ENCODE results near the gene RASIP1. TPM values are rescaled to one million over a fixed set of nuclear protein-coding genes. Genes with fewer than 3 reads are reported as not detected.

RASIP1 gene
- total RNA-seq, 2 donors from 2014 or later, result 3.4 to 5.2 TPM

DNA sequence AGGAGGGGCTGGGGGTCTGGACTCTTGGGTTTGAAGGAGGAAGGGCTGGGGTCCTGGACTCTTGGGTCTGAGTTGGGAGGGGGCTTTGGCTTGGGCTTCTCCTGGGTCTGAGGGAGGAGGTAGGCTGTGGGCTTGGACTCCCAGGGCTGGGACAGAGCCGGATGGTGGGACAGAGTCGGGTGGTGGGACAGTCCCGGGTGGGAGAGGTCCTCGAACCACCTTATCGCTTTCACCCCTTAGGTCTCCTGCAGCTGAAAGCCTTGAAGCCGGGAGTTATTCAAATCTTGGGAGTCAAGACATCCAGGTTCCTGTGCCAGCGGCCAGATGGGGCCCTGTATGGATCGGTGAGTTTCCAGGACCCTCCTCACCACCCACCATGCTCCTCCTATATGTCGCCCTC lies 16.3 kb upstream of the RASIP1 start:
- Histone ChIP-seq H3K4me1 (ENCODE audit: control insufficient read depth, insufficient read depth, low read length) (no peaks in the 10 kb centered on the region), H3K9ac (ENCODE audit: extremely low read depth, low read length, poor library complexity, severe bottlenecking) (no peak overlapping the region), H3K27me3 (ENCODE audit: control insufficient read depth, insufficient read depth, low read length, poor library complexity, severe bottlenecking) (peaks cover 14% of the 10 kb centered on the region), H3K4me3 (ENCODE audit: low read length) (no peak overlapping the region), H3K36me3 (ENCODE audit: control insufficient read depth, insufficient read depth, low read length) (no peaks in the 10 kb centered on the region), H3K9me3 (ENCODE audit: control insufficient read depth, low read length) (no peaks in the 10 kb centered on the region), H3K27ac (ENCODE audit: low read depth, low read length) (no peak overlapping the region)
- H3K4me3 Mint-ChIP-seq, result no peak overlapping the region
- H3K27me3 Mint-ChIP-seq (ENCODE audit: insufficient read depth), result peaks cover 40% of the 10 kb centered on the region
- no peak overlapping the region for H3K27ac Mint-ChIP-seq
- no peaks in the 10 kb centered on the region for H3K9me3 Mint-ChIP-seq
- WGBS, 2 experiments (ENCODE audit: insufficient coverage in 1 of 2, insufficient read length in 1 of 2), result 89 to 97% methylated on average over 7 to 9 of the region's 9 CpGs
- no peaks in the 10 kb centered on the region for H3K36me3 Mint-ChIP-seq (ENCODE audit: low read depth)
- H3K4me1 Mint-ChIP-seq, result peaks cover 7% of the 10 kb centered on the region
- TF ChIP-seq, protein P1, sequence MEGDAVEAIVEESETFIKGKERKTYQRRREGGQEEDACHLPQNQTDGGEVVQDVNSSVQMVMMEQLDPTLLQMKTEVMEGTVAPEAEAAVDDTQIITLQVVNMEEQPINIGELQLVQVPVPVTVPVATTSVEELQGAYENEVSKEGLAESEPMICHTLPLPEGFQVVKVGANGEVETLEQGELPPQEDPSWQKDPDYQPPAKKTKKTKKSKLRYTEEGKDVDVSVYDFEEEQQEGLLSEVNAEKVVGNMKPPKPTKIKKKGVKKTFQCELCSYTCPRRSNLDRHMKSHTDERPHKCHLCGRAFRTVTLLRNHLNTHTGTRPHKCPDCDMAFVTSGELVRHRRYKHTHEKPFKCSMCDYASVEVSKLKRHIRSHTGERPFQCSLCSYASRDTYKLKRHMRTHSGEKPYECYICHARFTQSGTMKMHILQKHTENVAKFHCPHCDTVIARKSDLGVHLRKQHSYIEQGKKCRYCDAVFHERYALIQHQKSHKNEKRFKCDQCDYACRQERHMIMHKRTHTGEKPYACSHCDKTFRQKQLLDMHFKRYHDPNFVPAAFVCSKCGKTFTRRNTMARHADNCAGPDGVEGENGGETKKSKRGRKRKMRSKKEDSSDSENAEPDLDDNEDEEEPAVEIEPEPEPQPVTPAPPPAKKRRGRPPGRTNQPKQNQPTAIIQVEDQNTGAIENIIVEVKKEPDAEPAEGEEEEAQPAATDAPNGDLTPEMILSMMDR (conservative IDR thresholded peaks at IDR 0.05), result no peak
- DNase-seq, result peak; percentile 31

DNA sequence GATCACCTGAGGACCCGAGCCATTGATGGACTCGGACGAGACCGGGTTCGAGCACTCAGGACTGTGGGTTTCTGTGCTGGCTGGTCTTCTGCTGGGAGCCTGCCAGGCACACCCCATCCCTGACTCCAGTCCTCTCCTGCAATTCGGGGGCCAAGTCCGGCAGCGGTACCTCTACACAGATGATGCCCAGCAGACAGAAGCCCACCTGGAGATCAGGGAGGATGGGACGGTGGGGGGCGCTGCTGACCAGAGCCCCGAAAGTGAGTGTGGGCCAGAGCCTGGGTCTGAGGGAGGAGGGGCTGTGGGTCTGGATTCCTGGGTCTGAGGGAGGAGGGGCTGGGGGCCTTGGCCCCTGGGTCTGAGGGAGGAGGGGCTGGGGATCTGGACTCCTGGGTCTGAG lies 15.8 kb upstream of the RASIP1 start:
- Mint-ChIP-seq H3K9me3 (no peaks in the 10 kb centered on the region), H3K4me3 (no peak overlapping the region), H3K27me3 (ENCODE audit: insufficient read depth) (peaks cover 36% of the 10 kb centered on the region), H3K4me1 (peaks cover 9% of the 10 kb centered on the region), H3K27ac (no peak overlapping the region), H3K36me3 (ENCODE audit: low read depth) (no peaks in the 10 kb centered on the region)
- H3K27ac ChIP-seq (ENCODE audit: low read depth, low read length), result no peak overlapping the region
- H3K9me3 ChIP-seq (ENCODE audit: control insufficient read depth, low read length), result no peaks in the 10 kb centered on the region
- peaks cover 14% of the 10 kb centered on the region for H3K27me3 ChIP-seq (ENCODE audit: control insufficient read depth, insufficient read depth, low read length, poor library complexity, severe bottlenecking)
- no peaks in the 10 kb centered on the region for H3K36me3 ChIP-seq (ENCODE audit: control insufficient read depth, insufficient read depth, low read length)
- TF ChIP-seq, protein P1 (conservative IDR thresholded peaks at IDR 0.05), result no peak
- H3K4me3 ChIP-seq (ENCODE audit: low read length), result no peak overlapping the region
- WGBS, 2 experiments (ENCODE audit: insufficient coverage in 1 of 2, insufficient read length in 1 of 2), result 92 to 96% methylated on average over 7 to 11 of the region's 11 CpGs
- peak; percentile 40 for DNase-seq
- no peaks in the 10 kb centered on the region for H3K4me1 ChIP-seq (ENCODE audit: control insufficient read depth, insufficient read depth, low read length)
- no peak overlapping the region for H3K9ac ChIP-seq (ENCODE audit: extremely low read depth, low read length, poor library complexity, severe bottlenecking)

DNA sequence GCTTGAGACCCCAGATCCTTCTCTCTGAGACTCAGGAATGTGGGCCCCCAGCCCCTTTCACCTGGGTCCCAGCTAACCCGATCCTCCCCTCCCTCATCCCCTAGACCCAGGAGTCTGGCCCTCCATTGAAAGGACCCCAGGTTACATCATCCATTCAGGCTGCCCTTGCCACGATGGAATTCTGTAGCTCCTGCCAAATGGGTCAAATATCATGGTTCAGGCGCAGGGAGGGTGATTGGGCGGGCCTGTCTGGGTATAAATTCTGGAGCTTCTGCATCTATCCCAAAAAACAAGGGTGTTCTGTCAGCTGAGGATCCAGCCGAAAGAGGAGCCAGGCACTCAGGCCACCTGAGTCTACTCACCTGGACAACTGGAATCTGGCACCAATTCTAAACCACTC lies 15.4 kb upstream of the RASIP1 start:
- no peak overlapping the region for H3K27ac ChIP-seq (ENCODE audit: low read depth, low read length)
- peaks cover 14% of the 10 kb centered on the region for H3K27me3 ChIP-seq (ENCODE audit: control insufficient read depth, insufficient read depth, low read length, poor library complexity, severe bottlenecking)
- no peak overlapping the region for H3K9ac ChIP-seq (ENCODE audit: extremely low read depth, low read length, poor library complexity, severe bottlenecking)
- DNase-seq, result no peak
- H3K9me3 Mint-ChIP-seq, result no peaks in the 10 kb centered on the region
- H3K4me1 ChIP-seq (ENCODE audit: control insufficient read depth, insufficient read depth, low read length), result no peaks in the 10 kb centered on the region
- 94 to 95% methylated on average over 4 to 5 of the region's 5 CpGs for WGBS, 2 experiments (ENCODE audit: insufficient coverage in 1 of 2, insufficient read length in 1 of 2)
- H3K36me3 ChIP-seq (ENCODE audit: control insufficient read depth, insufficient read depth, low read length), result no peaks in the 10 kb centered on the region
- no peaks in the 10 kb centered on the region for H3K9me3 ChIP-seq (ENCODE audit: control insufficient read depth, low read length)
- TF ChIP-seq, protein P1 (conservative IDR thresholded peaks at IDR 0.05), result no peak
- H3K36me3 Mint-ChIP-seq (ENCODE audit: low read depth), result no peaks in the 10 kb centered on the region
- peaks cover 32% of the 10 kb centered on the region for H3K27me3 Mint-ChIP-seq (ENCODE audit: insufficient read depth)
- peaks cover 11% of the 10 kb centered on the region for H3K4me1 Mint-ChIP-seq
- no peak overlapping the region for H3K27ac Mint-ChIP-seq
- no peak overlapping the region for H3K4me3 ChIP-seq (ENCODE audit: low read length)
- no peak overlapping the region for H3K4me3 Mint-ChIP-seq
